ENCODE data around the gene TBL2. TPM values are rescaled to one million over a fixed set of nuclear protein-coding genes. Genes with fewer than 3 reads are reported as not detected.
"Not testable (repeated sequence)": the region's sequence is repeated elsewhere in the genome, so short reads cannot be mapped to it uniquely, and the experiment has no call there.

Gene TBL2
- total RNA-seq, 3 donors from 2014 or later (not counting 1 experiment from before 2014, with no cell fraction given) = 15.1 to 18.5 (median 17.6) TPM

GRCh38 chr7:73585196-73585595 is 6.8 kb upstream of the TBL2 start:
- ATAC-seq = no peak
- Mint-ChIP-seq H3K4me3 (no peak overlapping the region), H3K36me3 (no peaks in the 10 kb centered on the region), H3K9me3 (no peaks in the 10 kb centered on the region), H3K4me1 (peaks cover 0 to 13% of the 10 kb centered on the region in 2 donors), H3K27me3 (ENCODE audit: low read depth in 2 of 2) (no peaks in the 10 kb centered on the region), H3K27ac (no peak overlapping the region)
- Histone ChIP-seq H3K9me3 (ENCODE audit: control insufficient read depth, insufficient read depth, low read length) (no peaks in the 10 kb centered on the region), H3K4me1 (ENCODE audit: control insufficient read depth, insufficient read depth, low read length) (peaks cover 14% of the 10 kb centered on the region), H3K27ac (ENCODE audit: low read length) (no peak overlapping the region), H3K36me3 (ENCODE audit: control insufficient read depth, insufficient read depth, low read length) (no peaks in the 10 kb centered on the region), H3K27me3 (ENCODE audit: control insufficient read depth, insufficient read depth, low read length) (no peaks in the 10 kb centered on the region), H3K4me3 (ENCODE audit: low read length) (no peak overlapping the region)
- intact Hi-C loops (cut with micrococcal nuclease) = no loop called here
- DNase-seq = no peak
- TF ChIP-seq, protein P1, sequence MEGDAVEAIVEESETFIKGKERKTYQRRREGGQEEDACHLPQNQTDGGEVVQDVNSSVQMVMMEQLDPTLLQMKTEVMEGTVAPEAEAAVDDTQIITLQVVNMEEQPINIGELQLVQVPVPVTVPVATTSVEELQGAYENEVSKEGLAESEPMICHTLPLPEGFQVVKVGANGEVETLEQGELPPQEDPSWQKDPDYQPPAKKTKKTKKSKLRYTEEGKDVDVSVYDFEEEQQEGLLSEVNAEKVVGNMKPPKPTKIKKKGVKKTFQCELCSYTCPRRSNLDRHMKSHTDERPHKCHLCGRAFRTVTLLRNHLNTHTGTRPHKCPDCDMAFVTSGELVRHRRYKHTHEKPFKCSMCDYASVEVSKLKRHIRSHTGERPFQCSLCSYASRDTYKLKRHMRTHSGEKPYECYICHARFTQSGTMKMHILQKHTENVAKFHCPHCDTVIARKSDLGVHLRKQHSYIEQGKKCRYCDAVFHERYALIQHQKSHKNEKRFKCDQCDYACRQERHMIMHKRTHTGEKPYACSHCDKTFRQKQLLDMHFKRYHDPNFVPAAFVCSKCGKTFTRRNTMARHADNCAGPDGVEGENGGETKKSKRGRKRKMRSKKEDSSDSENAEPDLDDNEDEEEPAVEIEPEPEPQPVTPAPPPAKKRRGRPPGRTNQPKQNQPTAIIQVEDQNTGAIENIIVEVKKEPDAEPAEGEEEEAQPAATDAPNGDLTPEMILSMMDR (IDR thresholded peaks at IDR 0.05) = no peak
- WGBS (ENCODE audit: insufficient coverage) = 83% methylated on average over 2 of the region's 2 CpGs

GRCh38 chr7:73582664-73583202 is 4.4 kb upstream of the TBL2 start:
- Mint-ChIP-seq H3K36me3 (no peaks in the 10 kb centered on the region), H3K27me3 (ENCODE audit: low read depth in 2 of 2) (no peaks in the 10 kb centered on the region), H3K4me1 (peaks cover 11 to 25% of the 10 kb centered on the region in 2 donors), H3K9me3 (no peaks in the 10 kb centered on the region), H3K27ac (no peak overlapping the region), H3K4me3 (no peak overlapping the region)
- H3K4me1 ChIP-seq (ENCODE audit: control insufficient read depth, insufficient read depth, low read length) = peaks cover 22% of the 10 kb centered on the region
- ATAC-seq (no peak), DNase-seq (no peak)
- no peak overlapping the region for H3K4me3 ChIP-seq (ENCODE audit: low read length)
- H3K27me3 ChIP-seq (ENCODE audit: control insufficient read depth, insufficient read depth, low read length) = no peaks in the 10 kb centered on the region
- intact Hi-C loops (cut with micrococcal nuclease) = no loop called here
- no peak overlapping the region for H3K27ac ChIP-seq (ENCODE audit: low read length)
- H3K36me3 ChIP-seq (ENCODE audit: control insufficient read depth, insufficient read depth, low read length) = no peaks in the 10 kb centered on the region
- TF ChIP-seq, protein P1 (IDR thresholded peaks at IDR 0.05) = no peak
- WGBS (ENCODE audit: insufficient coverage) = 92% methylated on average over 6 of the region's 6 CpGs
- H3K9me3 ChIP-seq (ENCODE audit: control insufficient read depth, insufficient read depth, low read length) = no peaks in the 10 kb centered on the region

DNA sequence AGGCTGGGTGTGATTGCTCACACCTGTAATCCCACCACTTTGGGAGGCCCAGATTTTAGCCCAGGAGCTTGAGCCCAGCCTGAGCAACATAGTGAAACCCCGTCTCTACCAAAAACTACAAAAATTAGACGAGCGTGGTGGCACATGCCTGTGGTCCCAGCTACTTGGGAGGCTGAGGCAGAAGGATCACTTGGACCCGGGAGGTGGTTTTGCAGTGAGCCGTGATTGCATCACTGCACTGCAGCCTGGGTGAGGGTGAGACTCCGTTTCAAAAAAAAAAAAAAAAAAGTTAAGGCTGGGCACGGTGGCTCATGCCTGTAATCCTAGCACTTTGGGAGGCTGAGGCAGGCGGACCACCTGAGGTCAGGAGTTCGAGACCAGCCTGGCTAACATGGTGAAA is 2.6 kb upstream of the TBL2 start:
- peaks cover 19% of the 10 kb centered on the region for H3K4me1 ChIP-seq (ENCODE audit: control insufficient read depth, insufficient read depth, low read length)
- H3K36me3 ChIP-seq (ENCODE audit: control insufficient read depth, insufficient read depth, low read length); ATAC-seq; H3K27me3 ChIP-seq (ENCODE audit: control insufficient read depth, insufficient read depth, low read length); H3K36me3 Mint-ChIP-seq; H3K9me3 Mint-ChIP-seq; H3K4me3 Mint-ChIP-seq; intact Hi-C loops (cut with micrococcal nuclease); H3K9me3 ChIP-seq (ENCODE audit: control insufficient read depth, insufficient read depth, low read length); H3K27ac Mint-ChIP-seq; DNase-seq; H3K4me3 ChIP-seq (ENCODE audit: low read length); H3K27me3 Mint-ChIP-seq (ENCODE audit: low read depth in 2 of 2); H3K27ac ChIP-seq (ENCODE audit: low read length): not testable (repeated sequence)
- 83% methylated on average over 9 of the region's 9 CpGs for WGBS (ENCODE audit: insufficient coverage)
- H3K4me1 Mint-ChIP-seq = peaks cover 11 to 26% of the 10 kb centered on the region in 2 donors

- Histone ChIP-seq H3K4me1 (ENCODE audit: control insufficient read depth, insufficient read depth, low read length) (peaks cover 19% of the 10 kb centered on the region), H3K27me3 (ENCODE audit: control insufficient read depth, insufficient read depth, low read length) (no peaks in the 10 kb centered on the region), H3K36me3 (ENCODE audit: control insufficient read depth, insufficient read depth, low read length) (peaks cover 20% of the 10 kb centered on the region), H3K27ac (ENCODE audit: low read length) (peak overlapping the region; percentile 74), H3K4me3 (ENCODE audit: low read length) (peak overlapping the region; percentile 92), H3K9me3 (ENCODE audit: control insufficient read depth, insufficient read depth, low read length) (no peaks in the 10 kb centered on the region)
- DNase-seq (peak in 1 of 2 donors; percentile 26), ATAC-seq (no peak)
- Mint-ChIP-seq H3K27ac (peak overlapping the region; percentile 96 to 100), H3K9me3 (no peaks in the 10 kb centered on the region), H3K4me3 (peak overlapping the region; percentile 100), H3K36me3 (no peaks in the 10 kb centered on the region), H3K27me3 (ENCODE audit: low read depth in 2 of 2) (no peaks in the 10 kb centered on the region), H3K4me1 (peaks cover 11 to 31% of the 10 kb centered on the region in 2 donors)
- intact Hi-C loops (cut with micrococcal nuclease) = loop anchor here (1.0 kb wide), 3 partner anchors 20 to 161 kb away; partner anchors contain the start of genes ABHD11, BAZ1B and BCL7B
- WGBS (ENCODE audit: insufficient coverage) = 22% methylated on average over 32 of the region's 32 CpGs
- TF ChIP-seq, protein P1 (IDR thresholded peaks at IDR 0.05) = no peak
Measured at GRCh38 chr7:73577627-73578341, 595 bp downstream of the TBL2 start.

Data from natural killer cell (primary cell).